ENCODE measurements around the gene QKI.
"Not testable (repeated sequence)": the region's sequence is repeated elsewhere in the genome, so short reads cannot be mapped to it uniquely, and the experiment has no call there.

- TF ChIP-seq CTCF, POLR2A (IDR thresholded peaks at IDR 0.05): not testable (repeated sequence)
These were observed 175.6 kb downstream of the QKI start for GRCh38 chr6:163590132-163590531.

All from right lobe of liver (tissue), 4 donors.